NCI-H2029 treated with DMSO at 0.1 percent for 48 hours (cell line): Measurements from ENCODE around the gene DNPEP.

ENCODE experiments used
- DNase-seq: peaks from one replicate; lab custom pipeline; 2025; lab: John Stamatoyannopoulos, UW

Gene DNPEP

GRCh38 chr2:219387306-219388120 is at the start of gene DNPEP:
Gene DNPEP (minus strand): TSS chr2:219387912. CDS start chr2:219387794, 118 bp downstream.
- no peak for DNase-seq

- DNase-seq = no peak
These were observed 49.4 kb upstream of the DNPEP start for GRCh38 chr2:219437141-219437540.

- no peak for DNase-seq
These were observed 48.8 kb upstream of the DNPEP start for GRCh38 chr2:219436491-219436890.

GRCh38 chr2:219435701-219436100 is 48.0 kb upstream of the DNPEP start:
- DNase-seq = no peak

- no peak for DNase-seq
These were observed 47.2 kb upstream of the DNPEP start, which contains the start of gene SPEG for GRCh38 chr2:219434718-219435525. Gene SPEG (plus strand): TSS chr2:219434843. CDS start chr2:219434978, 135 bp downstream.

- DNase-seq = no peak
These were observed 46.7 kb upstream of the DNPEP start for GRCh38 chr2:219434468-219434717.

GRCh38 chr2:219433666-219434467 is 46.2 kb upstream of the DNPEP start:
- DNase-seq = no peak

- no peak for DNase-seq
These were observed 43.2 kb upstream of the DNPEP start for GRCh38 chr2:219430633-219431615.

- DNase-seq = no peak
These were observed 42.4 kb upstream of the DNPEP start for GRCh38 chr2:219429958-219430606.

- DNase-seq = no peak
These were observed 40.8 kb upstream of the DNPEP start for GRCh38 chr2:219428469-219428868.

GRCh38 chr2:219426534-219427136 is 38.9 kb upstream of the DNPEP start:
- DNase-seq = no peak

GRCh38 chr2:219426068-219426443 is 38.3 kb upstream of the DNPEP start:
- DNase-seq = no peak

- no peak for DNase-seq
These were observed 37.7 kb upstream of the DNPEP start for GRCh38 chr2:219425238-219426067.

GRCh38 chr2:219423652-219424377 is 36.1 kb upstream of the DNPEP start:
- DNase-seq = no peak

- no peak for DNase-seq
These were observed 35.3 kb upstream of the DNPEP start for GRCh38 chr2:219422952-219423534.

- no peak for DNase-seq
These were observed 33.6 kb upstream of the DNPEP start for GRCh38 chr2:219421323-219421722.

GRCh38 chr2:219420687-219421086 is 33.0 kb upstream of the DNPEP start:
- no peak for DNase-seq
